SK-N-SH (cell line): ENCODE data around the gene SEMA3F.

ENCODE experiments used
- POLR2AphosphoS5 ChIP-seq: IDR thresholded peaks from 2 replicates; pipeline ENCODE4 v1.6.1; 2012; ENCODE audit warnings: low read depth, low read length
- TF ChIP-seq, protein P1 (sequence below): fragments of 200-600 bp; sonication (generic); IDR thresholded peaks from 2 replicates; pipeline ENCODE4 v1.6.1; 2017; ENCODE audit warnings: antibody characterized with exemption, mild to moderate bottlenecking, moderate library complexity

DNA sequence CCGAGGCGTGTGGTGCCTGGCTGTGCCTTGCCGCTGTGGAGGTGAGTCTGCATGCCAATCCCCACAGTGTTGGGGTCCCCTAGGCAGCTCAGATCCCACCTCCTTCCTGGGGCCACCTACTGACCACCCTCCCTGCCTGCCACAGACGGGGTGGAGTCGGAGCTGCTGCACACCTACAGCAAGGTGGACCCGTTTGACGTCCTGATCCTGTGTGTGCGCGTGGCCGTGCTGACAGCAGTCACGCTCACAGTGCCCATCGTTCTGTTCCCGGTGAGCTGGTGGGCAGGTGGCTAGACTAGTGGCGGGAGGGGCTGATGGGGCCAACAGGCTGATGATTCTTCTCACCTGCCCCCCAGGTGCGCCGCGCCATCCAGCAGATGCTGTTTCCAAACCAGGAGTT lies 63.3 kb downstream of the SEMA3F start:
- no peak for TF ChIP-seq POLR2AphosphoS5
- TF ChIP-seq, protein P1, sequence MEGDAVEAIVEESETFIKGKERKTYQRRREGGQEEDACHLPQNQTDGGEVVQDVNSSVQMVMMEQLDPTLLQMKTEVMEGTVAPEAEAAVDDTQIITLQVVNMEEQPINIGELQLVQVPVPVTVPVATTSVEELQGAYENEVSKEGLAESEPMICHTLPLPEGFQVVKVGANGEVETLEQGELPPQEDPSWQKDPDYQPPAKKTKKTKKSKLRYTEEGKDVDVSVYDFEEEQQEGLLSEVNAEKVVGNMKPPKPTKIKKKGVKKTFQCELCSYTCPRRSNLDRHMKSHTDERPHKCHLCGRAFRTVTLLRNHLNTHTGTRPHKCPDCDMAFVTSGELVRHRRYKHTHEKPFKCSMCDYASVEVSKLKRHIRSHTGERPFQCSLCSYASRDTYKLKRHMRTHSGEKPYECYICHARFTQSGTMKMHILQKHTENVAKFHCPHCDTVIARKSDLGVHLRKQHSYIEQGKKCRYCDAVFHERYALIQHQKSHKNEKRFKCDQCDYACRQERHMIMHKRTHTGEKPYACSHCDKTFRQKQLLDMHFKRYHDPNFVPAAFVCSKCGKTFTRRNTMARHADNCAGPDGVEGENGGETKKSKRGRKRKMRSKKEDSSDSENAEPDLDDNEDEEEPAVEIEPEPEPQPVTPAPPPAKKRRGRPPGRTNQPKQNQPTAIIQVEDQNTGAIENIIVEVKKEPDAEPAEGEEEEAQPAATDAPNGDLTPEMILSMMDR = no peak
